Measurements from ENCODE around the gene HCK. TPM values are rescaled to one million over a fixed set of nuclear protein-coding genes. Genes with fewer than 3 reads are reported as not detected.

Gene HCK
- polyA plus RNA-seq, 1 of the 3 experiments (the other 2 are of a cell fraction), result not detected

DNA sequence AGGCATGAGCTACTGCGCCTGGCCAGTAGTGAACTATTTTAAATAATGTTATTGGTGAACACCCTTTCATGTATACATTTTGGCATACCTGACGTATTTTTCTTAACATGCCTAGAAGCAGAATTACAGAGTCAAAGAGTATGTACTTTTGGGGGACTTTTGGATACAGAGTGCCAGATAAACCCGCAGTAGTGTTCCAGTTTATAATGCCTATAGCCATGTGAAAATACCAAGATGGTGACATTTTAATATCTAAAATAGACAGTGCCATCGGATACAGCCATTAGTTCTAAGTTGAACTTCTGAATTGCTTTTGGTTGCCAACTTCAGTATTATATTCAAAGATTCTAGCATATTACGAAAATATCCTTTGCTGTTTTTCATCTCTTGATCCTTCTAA lies 77.8 kb downstream of the HCK start:
- Histone ChIP-seq H3K27ac (ENCODE audit: low read depth in 2 of 2, low read length in 1 of 2) (no peak overlapping the region), H3K4me1 (ENCODE audit: control insufficient read depth in 1 of 2, insufficient read depth in 2 of 2, low read depth in 1 of 2, low read length in 1 of 2) (no peaks in the 10 kb centered on the region), H3K9me3 (no peaks in the 10 kb centered on the region), H3K27me3 (ENCODE audit: insufficient read depth) (no peaks in the 10 kb centered on the region), H3K79me2 (ENCODE audit: insufficient read depth) (peaks cover 75% of the 10 kb centered on the region), H3F3A (replicated peaks; ENCODE audit: insufficient read depth) (no peaks in the 10 kb centered on the region), H3K4me3 (ENCODE audit: low read depth in 2 of 2, low read length in 1 of 2) (no peak overlapping the region), H4K20me1 (ENCODE audit: insufficient read depth) (peaks cover 72% of the 10 kb centered on the region), H3K9me2 (no peaks in the 10 kb centered on the region), H3K9ac (no peak overlapping the region), H3K4me2 (no peak overlapping the region), H2AFZ (ENCODE audit: low read depth) (no peak overlapping the region), H3K36me3 (replicated peaks in 1 of 2; ENCODE audit: control insufficient read depth in 1 of 2, insufficient read depth in 2 of 2, low read length in 1 of 2) (peaks cover 9 to 15% of the 10 kb centered on the region in 2 experiments)
- POLR2A ChIA-PET, result interaction anchor here (0.8 kb wide), 1 partner anchor 542 kb away, joined by 7 read pairs; no protein-coding TSS in a partner anchor
- DNase-seq, result no peak
- CTCF ChIA-PET, result interaction anchor here (1.9 kb wide), 1 partner anchor 12 kb away, joined by 7 read pairs; no protein-coding TSS in a partner anchor
- TF ChIP-seq GATA2 (CRISPR knock-in tag; IDR thresholded peaks at IDR 0.05), result no peak
- TF ChIP-seq ELF1 (IDR thresholded peaks at IDR 0.05), result no peak
- TF ChIP-seq, protein P1, sequence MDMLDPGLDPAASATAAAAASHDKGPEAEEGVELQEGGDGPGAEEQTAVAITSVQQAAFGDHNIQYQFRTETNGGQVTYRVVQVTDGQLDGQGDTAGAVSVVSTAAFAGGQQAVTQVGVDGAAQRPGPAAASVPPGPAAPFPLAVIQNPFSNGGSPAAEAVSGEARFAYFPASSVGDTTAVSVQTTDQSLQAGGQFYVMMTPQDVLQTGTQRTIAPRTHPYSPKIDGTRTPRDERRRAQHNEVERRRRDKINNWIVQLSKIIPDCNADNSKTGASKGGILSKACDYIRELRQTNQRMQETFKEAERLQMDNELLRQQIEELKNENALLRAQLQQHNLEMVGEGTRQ (IDR thresholded peaks at IDR 0.05; ENCODE audit: borderline replicate concordance, low read depth, low read length), result no peak
- TF ChIP-seq FOXJ3 (CRISPR knock-in tag; IDR thresholded peaks at IDR 0.05), result no peak
- TF ChIP-seq, protein P2, sequence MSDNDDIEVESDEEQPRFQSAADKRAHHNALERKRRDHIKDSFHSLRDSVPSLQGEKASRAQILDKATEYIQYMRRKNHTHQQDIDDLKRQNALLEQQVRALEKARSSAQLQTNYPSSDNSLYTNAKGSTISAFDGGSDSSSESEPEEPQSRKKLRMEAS (IDR thresholded peaks at IDR 0.05; ENCODE audit: low read depth), result no peak
- no peak for TF ChIP-seq RFX5 (IDR thresholded peaks at IDR 0.05; ENCODE audit: low read length)
- TF ChIP-seq TEAD4 (IDR thresholded peaks at IDR 0.05; ENCODE audit: borderline replicate concordance, insufficient read depth), result no peak
- no peak for TF ChIP-seq RXRA (IDR thresholded peaks at IDR 0.05; ENCODE audit: borderline replicate concordance, low read depth)
- TF ChIP-seq TAF1 (IDR thresholded peaks at IDR 0.05; ENCODE audit: borderline replicate concordance, low read depth, low read length), result no peak
- TF ChIP-seq TCF12 (IDR thresholded peaks at IDR 0.05), result no peak
- no peak for TF ChIP-seq POLR2AphosphoS5 (IDR thresholded peaks at IDR 0.05; ENCODE audit: low read depth, low read length)
- no peak for TF ChIP-seq MXI1 (IDR thresholded peaks at IDR 0.05; ENCODE audit: low read depth, low read length)
- 95% methylated on average over 5 of the region's 5 CpGs for WGBS (ENCODE audit: low lambda C conversion rate)

DNA sequence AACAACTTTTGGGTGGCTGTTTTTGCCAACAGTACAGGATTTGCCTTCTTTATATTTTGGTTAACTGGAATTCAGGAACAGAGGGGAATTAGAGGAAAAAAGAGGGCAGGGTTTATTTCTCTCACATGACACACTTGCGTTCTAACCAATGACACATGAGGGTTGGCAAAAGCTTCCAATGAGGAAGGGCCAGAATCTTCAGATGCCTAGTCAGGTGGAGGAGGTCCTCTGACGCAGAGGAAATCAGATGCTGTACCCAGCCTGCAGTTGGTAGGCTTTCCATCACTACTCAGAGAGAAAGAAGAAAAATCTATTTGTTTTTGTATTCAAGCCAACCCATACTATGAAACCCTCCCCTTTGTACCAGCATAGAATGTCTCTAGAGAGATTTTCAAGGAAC lies 78.3 kb downstream of the HCK start:
- Histone ChIP-seq H3K9me2 (no peaks in the 10 kb centered on the region), H3K27me3 (ENCODE audit: insufficient read depth) (no peaks in the 10 kb centered on the region), H3K4me1 (ENCODE audit: control insufficient read depth in 1 of 2, insufficient read depth in 2 of 2, low read depth in 1 of 2, low read length in 1 of 2) (no peaks in the 10 kb centered on the region), H3K4me2 (no peak overlapping the region), H2AFZ (ENCODE audit: low read depth) (no peak overlapping the region), H3K79me2 (ENCODE audit: insufficient read depth) (peaks cover 70% of the 10 kb centered on the region), H4K20me1 (ENCODE audit: insufficient read depth) (peaks cover 72% of the 10 kb centered on the region), H3F3A (replicated peaks; ENCODE audit: insufficient read depth) (no peaks in the 10 kb centered on the region), H3K27ac (ENCODE audit: low read depth in 2 of 2, low read length in 1 of 2) (no peak overlapping the region), H3K36me3 (replicated peaks in 1 of 2; ENCODE audit: control insufficient read depth in 1 of 2, insufficient read depth in 2 of 2, low read length in 1 of 2) (peaks cover 9 to 15% of the 10 kb centered on the region in 2 experiments), H3K9ac (no peak overlapping the region), H3K4me3 (ENCODE audit: low read depth in 2 of 2, low read length in 1 of 2) (no peak overlapping the region), H3K9me3 (no peaks in the 10 kb centered on the region)
- ChIA-PET CTCF (interaction anchor here (1.9 kb wide), 1 partner anchor 12 kb away, joined by 7 read pairs; no protein-coding TSS in a partner anchor), POLR2A (interaction anchor here (0.8 kb wide), 1 partner anchor 542 kb away, joined by 7 read pairs; no protein-coding TSS in a partner anchor)
- TF ChIP-seq ELF1 (IDR thresholded peaks at IDR 0.05), result no peak
- TF ChIP-seq, protein P2 (IDR thresholded peaks at IDR 0.05; ENCODE audit: low read depth), result no peak
- no peak for DNase-seq
- WGBS (ENCODE audit: low lambda C conversion rate), result 73% methylated on average over 2 of the region's 2 CpGs

Data from SK-N-SH (cell line).